ENCODE results near the gene FMNL2. TPM values are rescaled to one million over a fixed set of nuclear protein-coding genes. Genes with fewer than 3 reads are reported as not detected.

Gene FMNL2
- polyA plus RNA-seq, 1 donor from 2014 or later, result 86.5 TPM

GRCh38 chr2:152598975-152599759, 264.2 kb downstream of the FMNL2 start:
- Histone ChIP-seq H3K36me3 (ENCODE audit: insufficient read depth, low read length) (no peaks in the 10 kb centered on the region), H3F3A (ENCODE audit: insufficient read depth, low read length, poor library complexity, severe bottlenecking) (no peaks in the 10 kb centered on the region), H3K79me2 (replicated peaks; ENCODE audit: insufficient read depth, low read length) (no peaks in the 10 kb centered on the region), H3K9me3 (ENCODE audit: low read length) (no peaks in the 10 kb centered on the region), H3K4me3 (ENCODE audit: low read length) (no peak overlapping the region), H3K27me3 (ENCODE audit: insufficient read depth, low read depth, low read length) (no peaks in the 10 kb centered on the region), H3K9ac (ENCODE audit: low read length) (no peak overlapping the region), H3K27ac (ENCODE audit: low read length) (no peak overlapping the region), H3K9me2 (ENCODE audit: insufficient read depth, low read length) (no peaks in the 10 kb centered on the region), H3K4me2 (ENCODE audit: low read length) (no peak overlapping the region), H4K20me1 (ENCODE audit: insufficient read depth) (no peaks in the 10 kb centered on the region), H2AFZ (ENCODE audit: low read depth, low read length) (no peak overlapping the region)
- TF ChIP-seq POLR2AphosphoS5 (IDR thresholded peaks at IDR 0.05) (no peak), EP300 (conservative IDR thresholded peaks at IDR 0.05; ENCODE audit: poor library complexity, severe bottlenecking) (no peak), TAF1 (IDR thresholded peaks at IDR 0.05; ENCODE audit: low read depth) (no peak), RAD21 (conservative IDR thresholded peaks at IDR 0.05) (no peak), REST (IDR thresholded peaks at IDR 0.05; ENCODE audit: borderline replicate concordance) (no peak), EZH2 (IDR thresholded peaks at IDR 0.05; ENCODE audit: borderline replicate concordance, insufficient read depth, low read length, poor library complexity, severe bottlenecking) (no peak), SMC3 (conservative IDR thresholded peaks at IDR 0.05; ENCODE audit: poor library complexity) (no peak), MXI1 (conservative IDR thresholded peaks at IDR 0.05; ENCODE audit: poor library complexity, severe bottlenecking) (no peak), CTCF (IDR thresholded peaks at IDR 0.05; ENCODE audit: poor library complexity, severe bottlenecking) (no peak)

- no peaks in the 10 kb centered on the region for H3K36me3 ChIP-seq (ENCODE audit: insufficient read depth, low read length)
- H3K4me2 ChIP-seq (ENCODE audit: low read length), result no peak overlapping the region
- H4K20me1 ChIP-seq (ENCODE audit: insufficient read depth), result no peaks in the 10 kb centered on the region
- no peaks in the 10 kb centered on the region for H3K27me3 ChIP-seq (ENCODE audit: insufficient read depth, low read depth, low read length)
- no peaks in the 10 kb centered on the region for H3K9me3 ChIP-seq (ENCODE audit: low read length)
- no peaks in the 10 kb centered on the region for H3K9me2 ChIP-seq (ENCODE audit: insufficient read depth, low read length)
- no peak overlapping the region for H3K27ac ChIP-seq (ENCODE audit: low read length)
- no peaks in the 10 kb centered on the region for H3F3A ChIP-seq (ENCODE audit: insufficient read depth, low read length, poor library complexity, severe bottlenecking)
- H2AFZ ChIP-seq (ENCODE audit: low read depth, low read length), result no peak overlapping the region
- H3K4me3 ChIP-seq (ENCODE audit: low read length), result no peak overlapping the region
- TF ChIP-seq TAF1 (IDR thresholded peaks at IDR 0.05; ENCODE audit: low read depth) (no peak), EP300 (conservative IDR thresholded peaks at IDR 0.05; ENCODE audit: poor library complexity, severe bottlenecking) (no peak), RAD21 (conservative IDR thresholded peaks at IDR 0.05) (no peak), REST (IDR thresholded peaks at IDR 0.05; ENCODE audit: borderline replicate concordance) (no peak), POLR2AphosphoS5 (IDR thresholded peaks at IDR 0.05) (no peak), MXI1 (conservative IDR thresholded peaks at IDR 0.05; ENCODE audit: poor library complexity, severe bottlenecking) (no peak), CTCF (IDR thresholded peaks at IDR 0.05; ENCODE audit: poor library complexity, severe bottlenecking) (no peak), SMC3 (conservative IDR thresholded peaks at IDR 0.05; ENCODE audit: poor library complexity) (no peak), EZH2 (IDR thresholded peaks at IDR 0.05; ENCODE audit: borderline replicate concordance, insufficient read depth, low read length, poor library complexity, severe bottlenecking) (no peak)
- H3K79me2 ChIP-seq (replicated peaks; ENCODE audit: insufficient read depth, low read length), result no peaks in the 10 kb centered on the region
- H3K9ac ChIP-seq (ENCODE audit: low read length), result no peak overlapping the region
Measured at GRCh38 chr2:152600051-152600657, 265.2 kb downstream of the FMNL2 start.
